ENCODE measurements around the gene UBE2J1. TPM values are rescaled to one million over a fixed set of nuclear protein-coding genes. Genes with fewer than 3 reads are reported as not detected.

The UBE2J1 gene
- total RNA-seq, 1 experiment from 2014 or later = 22.4 TPM

DNA sequence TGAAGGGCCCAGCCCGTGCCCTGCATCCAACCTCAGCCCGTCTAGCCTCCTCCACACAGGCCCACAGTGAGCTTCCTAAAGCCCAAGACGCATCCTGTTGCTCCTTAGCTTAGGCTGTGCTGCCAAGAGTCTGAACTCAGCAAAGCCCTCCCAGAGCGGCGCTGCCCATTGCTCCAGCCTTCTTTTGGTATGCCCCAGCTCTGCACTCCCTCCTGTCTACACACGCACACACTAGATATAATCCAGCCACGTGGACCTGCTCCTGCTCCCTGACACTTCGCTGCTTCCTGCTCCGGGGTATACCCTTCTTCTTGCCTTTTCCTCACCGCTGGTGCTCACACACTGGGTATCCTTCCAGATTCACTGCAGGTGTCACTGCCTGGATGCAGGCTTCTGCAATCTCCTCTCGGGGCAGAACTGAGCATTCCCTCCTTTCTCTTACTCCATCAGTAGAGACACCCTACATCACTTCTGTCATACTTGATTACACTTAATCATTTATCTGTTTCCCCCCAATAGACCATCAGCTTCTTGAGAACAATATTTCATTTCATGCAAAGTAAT lies 61.2 kb downstream of the UBE2J1 start:
- Histone ChIP-seq H3K79me2 (ENCODE audit: low read length) (no peaks in the 10 kb centered on the region), H4K20me1 (ENCODE audit: low read length) (no peaks in the 10 kb centered on the region), H3K9me2 (replicated peaks; ENCODE audit: low read length) (no peaks in the 10 kb centered on the region), H3K4me2 (ENCODE audit: low read length) (no peak overlapping the region), H3K4me3 (ENCODE audit: low read length) (no peak overlapping the region), H3K4me1 (ENCODE audit: insufficient read depth, low read length) (no peaks in the 10 kb centered on the region), H3K27ac (ENCODE audit: low read length) (no peak overlapping the region), H3K9ac (ENCODE audit: low read length) (no peak overlapping the region), H3K27me3 (ENCODE audit: low read length) (no peaks in the 10 kb centered on the region), H3K36me3 (ENCODE audit: low read depth, low read length) (no peaks in the 10 kb centered on the region), H3K9me3 (ENCODE audit: low read length) (no peaks in the 10 kb centered on the region), H3F3A (ENCODE audit: low read length, unreplicated experiment) (no peaks in the 10 kb centered on the region), H2AFZ (ENCODE audit: low read length) (no peak overlapping the region)
- POLR2A ChIA-PET (ENCODE audit: unreplicated experiment) = no interaction called here
- CTCF ChIA-PET = no interaction called here
- BruUV-seq (replicated peaks) = no TSS peak
- intact Hi-C loops (cut with micrococcal nuclease) = no loop called here
- DNase-seq (no peak), ATAC-seq (no peak)
- TF ChIP-seq EZH2 (IDR thresholded peaks at IDR 0.05; ENCODE audit: low read length, unreplicated experiment) (no peak), EZH2phosphoT487 (IDR thresholded peaks at IDR 0.05; ENCODE audit: borderline replicate concordance, low read length) (no peak)
- TF ChIP-seq, protein P1, sequence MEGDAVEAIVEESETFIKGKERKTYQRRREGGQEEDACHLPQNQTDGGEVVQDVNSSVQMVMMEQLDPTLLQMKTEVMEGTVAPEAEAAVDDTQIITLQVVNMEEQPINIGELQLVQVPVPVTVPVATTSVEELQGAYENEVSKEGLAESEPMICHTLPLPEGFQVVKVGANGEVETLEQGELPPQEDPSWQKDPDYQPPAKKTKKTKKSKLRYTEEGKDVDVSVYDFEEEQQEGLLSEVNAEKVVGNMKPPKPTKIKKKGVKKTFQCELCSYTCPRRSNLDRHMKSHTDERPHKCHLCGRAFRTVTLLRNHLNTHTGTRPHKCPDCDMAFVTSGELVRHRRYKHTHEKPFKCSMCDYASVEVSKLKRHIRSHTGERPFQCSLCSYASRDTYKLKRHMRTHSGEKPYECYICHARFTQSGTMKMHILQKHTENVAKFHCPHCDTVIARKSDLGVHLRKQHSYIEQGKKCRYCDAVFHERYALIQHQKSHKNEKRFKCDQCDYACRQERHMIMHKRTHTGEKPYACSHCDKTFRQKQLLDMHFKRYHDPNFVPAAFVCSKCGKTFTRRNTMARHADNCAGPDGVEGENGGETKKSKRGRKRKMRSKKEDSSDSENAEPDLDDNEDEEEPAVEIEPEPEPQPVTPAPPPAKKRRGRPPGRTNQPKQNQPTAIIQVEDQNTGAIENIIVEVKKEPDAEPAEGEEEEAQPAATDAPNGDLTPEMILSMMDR (conservative IDR thresholded peaks at IDR 0.05; ENCODE audit: low read depth, low read length) = no peak

DNA sequence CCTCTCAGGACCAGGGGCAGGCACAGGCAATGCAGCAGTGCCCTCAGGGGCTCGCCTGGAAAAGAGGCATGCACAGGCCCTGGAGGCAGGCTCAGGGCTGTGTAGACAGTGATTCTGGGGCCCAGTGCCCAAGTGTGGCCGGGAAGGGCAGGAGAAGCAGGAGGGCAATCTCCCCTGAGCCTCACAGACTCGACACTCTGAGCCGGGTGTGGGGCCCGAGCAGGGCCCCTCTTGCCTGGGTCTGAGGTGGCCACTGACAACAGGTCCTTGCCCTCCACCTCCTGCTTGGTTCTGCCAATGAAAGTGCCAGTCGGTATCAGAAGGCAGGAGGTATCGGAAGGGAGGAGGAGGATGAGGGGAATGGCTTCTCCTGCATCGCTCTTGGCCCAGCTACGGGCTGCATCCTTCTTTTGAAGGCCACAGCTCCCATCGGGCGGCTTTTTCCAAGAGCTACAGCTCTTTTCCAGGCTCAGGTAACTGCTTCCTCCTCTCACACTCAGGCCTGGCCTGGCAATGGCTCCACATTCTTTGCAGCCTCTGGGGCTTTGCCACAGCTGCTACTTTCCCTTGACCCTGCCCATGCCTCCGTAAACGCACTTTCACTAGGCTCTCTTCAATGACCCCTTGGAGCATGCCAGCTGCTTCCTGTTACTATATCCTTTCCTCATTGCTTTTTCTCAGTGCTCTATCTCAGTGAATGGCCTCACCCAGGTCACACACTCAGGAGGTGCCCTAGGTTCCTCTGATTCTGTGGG lies 61.9 kb downstream of the UBE2J1 start:
- BruUV-seq (replicated peaks) = no TSS peak
- Histone ChIP-seq H3K27me3 (ENCODE audit: low read length) (no peaks in the 10 kb centered on the region), H3K4me1 (ENCODE audit: insufficient read depth, low read length) (no peaks in the 10 kb centered on the region), H3K9me3 (ENCODE audit: low read length) (no peaks in the 10 kb centered on the region), H3K4me2 (ENCODE audit: low read length) (no peak overlapping the region), H3K27ac (ENCODE audit: low read length) (no peak overlapping the region), H3K9me2 (replicated peaks; ENCODE audit: low read length) (no peaks in the 10 kb centered on the region), H2AFZ (ENCODE audit: low read length) (no peak overlapping the region), H3K36me3 (ENCODE audit: low read depth, low read length) (no peaks in the 10 kb centered on the region), H4K20me1 (ENCODE audit: low read length) (no peaks in the 10 kb centered on the region), H3K79me2 (ENCODE audit: low read length) (no peaks in the 10 kb centered on the region), H3F3A (ENCODE audit: low read length, unreplicated experiment) (no peaks in the 10 kb centered on the region), H3K9ac (ENCODE audit: low read length) (no peak overlapping the region), H3K4me3 (ENCODE audit: low read length) (no peak overlapping the region)
- ChIA-PET POLR2A (ENCODE audit: unreplicated experiment) (no interaction called here), CTCF (no interaction called here)
- intact Hi-C loops (cut with micrococcal nuclease) = no loop called here
- TF ChIP-seq EZH2 (IDR thresholded peaks at IDR 0.05; ENCODE audit: low read length, unreplicated experiment) (no peak), EZH2phosphoT487 (IDR thresholded peaks at IDR 0.05; ENCODE audit: borderline replicate concordance, low read length) (no peak)
- TF ChIP-seq, protein P1 (conservative IDR thresholded peaks at IDR 0.05; ENCODE audit: low read depth, low read length) = no peak
- ATAC-seq (no peak), DNase-seq (no peak)

DNA sequence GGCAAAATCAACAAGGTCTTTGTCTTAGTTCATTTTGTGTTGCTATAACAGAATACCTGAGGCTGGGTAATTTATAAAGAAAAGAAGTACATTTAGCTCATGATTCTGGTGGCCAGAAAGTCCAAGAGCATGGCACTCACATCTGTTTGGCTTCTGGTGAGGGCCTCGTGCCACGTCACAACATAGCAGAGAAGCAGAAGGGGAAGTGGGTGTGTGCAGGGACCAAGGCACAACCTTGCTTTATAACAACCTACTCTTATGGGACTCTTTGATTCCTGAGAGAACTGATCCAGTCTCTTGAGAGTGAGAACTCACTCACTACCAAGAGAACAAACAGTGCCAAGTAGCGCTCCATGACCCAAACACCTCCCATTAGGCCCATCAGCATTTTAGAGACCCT lies 62.8 kb downstream of the UBE2J1 start:
- Histone ChIP-seq H3K4me2 (ENCODE audit: low read length) (no peak overlapping the region), H3K27ac (ENCODE audit: low read length) (no peak overlapping the region), H3K79me2 (ENCODE audit: low read length) (no peaks in the 10 kb centered on the region), H3K27me3 (ENCODE audit: low read length) (no peaks in the 10 kb centered on the region), H3K9ac (ENCODE audit: low read length) (no peak overlapping the region), H2AFZ (ENCODE audit: low read length) (no peak overlapping the region), H4K20me1 (ENCODE audit: low read length) (no peaks in the 10 kb centered on the region), H3K9me2 (replicated peaks; ENCODE audit: low read length) (no peaks in the 10 kb centered on the region), H3F3A (ENCODE audit: low read length, unreplicated experiment) (no peaks in the 10 kb centered on the region), H3K4me1 (ENCODE audit: insufficient read depth, low read length) (no peaks in the 10 kb centered on the region), H3K9me3 (ENCODE audit: low read length) (no peaks in the 10 kb centered on the region), H3K36me3 (ENCODE audit: low read depth, low read length) (no peaks in the 10 kb centered on the region), H3K4me3 (ENCODE audit: low read length) (no peak overlapping the region)
- POLR2A ChIA-PET (ENCODE audit: unreplicated experiment) = no interaction called here
- intact Hi-C loops (cut with micrococcal nuclease) = no loop called here
- no peak for TF ChIP-seq EZH2phosphoT487 (IDR thresholded peaks at IDR 0.05; ENCODE audit: borderline replicate concordance, low read length)
- BruUV-seq (replicated peaks) = no TSS peak
- CTCF ChIA-PET = no interaction called here
- ATAC-seq (no peak), DNase-seq (no peak)
